HepG2 (cell line): ENCODE measurements around the gene P3H3. TPM values are rescaled to one million over a fixed set of nuclear protein-coding genes. Genes with fewer than 3 reads are reported as not detected.

Source experiments
- AFF4 ChIP-seq: sonication (generic); formaldehyde crosslinking; IDR thresholded peaks from 2 replicates; pipeline ENCODE4 v1.4.0; 2020; ENCODE audit warnings: missing genetic modification reagents
- AGO1 ChIP-seq: fragments of 200-400 bp; formaldehyde crosslinking; IDR thresholded peaks from 2 replicates; pipeline ENCODE4 v1.6.1; 2017; ENCODE audit warnings: mild to moderate bottlenecking, low read depth, low read length, moderate library complexity; ENCODE audit not compliant: poor library complexity, severe bottlenecking
- HNF1B ChIP-seq: sonication (generic); formaldehyde crosslinking; IDR thresholded peaks from 2 replicates; pipeline ENCODE4 v1.5.1; 2020; ENCODE audit warnings: mild to moderate bottlenecking, moderate library complexity, missing genetic modification reagents
- MAFK ChIP-seq, 2 experiments: IDR thresholded peaks in 1 of 2; conservative IDR thresholded peaks in 1 of 2; 2 replicates each; pipeline ENCODE4 v1.6.1; 2011; ENCODE audit warnings: improper control_type of control experiment in 2 of 2, low read length in 2 of 2
- MYC ChIP-seq: sonication (generic); formaldehyde crosslinking; IDR thresholded peaks from 2 replicates; pipeline ENCODE4 v1.9.0; 2021; ENCODE audit warnings: missing genetic modification reagents, borderline replicate concordance
- NCOA5 ChIP-seq: sonication (generic); formaldehyde crosslinking; IDR thresholded peaks from 2 replicates; pipeline ENCODE4 v1.4.0; 2020; ENCODE audit warnings: missing genetic modification reagents
- NFKBIZ ChIP-seq: IDR thresholded peaks from 2 replicates; pipeline ENCODE4 v1.6.1; 2018; ENCODE audit warnings: missing genetic modification reagents, missing compliant biosample characterization
- PBX2 ChIP-seq: IDR thresholded peaks from 2 replicates; pipeline ENCODE4 v1.6.1; 2016; ENCODE audit warnings: control low read depth
- TRIM24 ChIP-seq: sonication (generic); formaldehyde crosslinking; IDR thresholded peaks from 2 replicates; pipeline ENCODE4 v1.8.0; 2022; ENCODE audit warnings: mild to moderate bottlenecking, missing genetic modification reagents
- ZIK1 ChIP-seq: sonication (generic); formaldehyde crosslinking; IDR thresholded peaks from 2 replicates; pipeline ENCODE4 v1.5.0; 2020; ENCODE audit warnings: mild to moderate bottlenecking, low read depth, missing genetic modification reagents, borderline replicate concordance
- ZNF20 ChIP-seq: sonication (generic); formaldehyde crosslinking; IDR thresholded peaks from 2 replicates; pipeline ENCODE4 v1.4.0; 2020; ENCODE audit warnings: mild to moderate bottlenecking, moderate library complexity, missing genetic modification reagents
- ZNF263 ChIP-seq: sonication (generic); formaldehyde crosslinking; IDR thresholded peaks from 2 replicates; pipeline ENCODE4 v1.4.0; 2020; ENCODE audit warnings: missing genetic modification reagents
- ZNF30 ChIP-seq: sonication (generic); formaldehyde crosslinking; IDR thresholded peaks from 2 replicates; pipeline ENCODE4 v1.5.0; 2020; ENCODE audit warnings: mild to moderate bottlenecking, missing genetic modification reagents
- ZNF34 ChIP-seq: sonication (generic); formaldehyde crosslinking; IDR thresholded peaks from 2 replicates; pipeline ENCODE4 v1.4.0; 2020; ENCODE audit warnings: mild to moderate bottlenecking, missing genetic modification reagents, borderline replicate concordance
- ZNF354B ChIP-seq: sonication (generic); formaldehyde crosslinking; IDR thresholded peaks from 2 replicates; pipeline ENCODE4 v1.8.0; 2022; ENCODE audit warnings: mild to moderate bottlenecking, missing genetic modification reagents
- ZSCAN25 ChIP-seq: sonication (generic); formaldehyde crosslinking; IDR thresholded peaks from 2 replicates; pipeline ENCODE4 v1.8.0; 2022; ENCODE audit warnings: mild to moderate bottlenecking, missing genetic modification reagents
- ZSCAN30 ChIP-seq: sonication (generic); formaldehyde crosslinking; IDR thresholded peaks from 2 replicates; pipeline ENCODE4 v1.5.0; 2020; ENCODE audit warnings: mild to moderate bottlenecking, missing genetic modification reagents
- polyA plus RNA-seq, 8 experiments: library from polyadenylated mRNA; depleted of rRNA in 3 of 8; stranded (reverse) in 7 of 8; unstranded in 1 of 8; fragments of >200 nt; fragmentation: Illumina TruSeq in 4 of 8; extraction: Trizol in 4 of 8; gene quantifications; 2 replicates each; pipeline versions ENCODE4 v1.2.1 to v1.2.3, GENCODE V29; 2011 to 2016; ENCODE audit warnings: low read depth in 4 of 8, missing spikeins in 1 of 8, mixed read lengths in 1 of 8; ENCODE audit not compliant: insufficient read depth in 1 of 8
- total RNA-seq, 5 experiments: library from RNA; depleted of rRNA; stranded (reverse); fragments of >200 nt; fragmentation: Illumina TruSeq; extraction: Trizol; gene quantifications; 2 replicates each; pipeline ENCODE4 v1.2.3, GENCODE V29; 2016; ENCODE audit warnings: low read depth in 1 of 5
- TF ChIP-seq, protein P1 (sequence below): sonication (generic); formaldehyde crosslinking; IDR thresholded peaks from 2 replicates; pipeline ENCODE4 v1.5.0; 2020; ENCODE audit warnings: mild to moderate bottlenecking, missing genetic modification reagents

Gene P3H3
- total and polyA plus RNA-seq, 2 of the 13 experiments (the other 11 are each of a cell fraction or from before 2014, with no cell fraction given): 20.1 to 20.5 TPM

GRCh38 chr12:6851153-6851920, 23.1 kb downstream of the P3H3 start, which contains the start of gene CDCA3 (continued):
- TF ChIP-seq ZSCAN30 (no peak), ZNF20 (CRISPR knock-in tag) (no peak), ZNF263 (CRISPR knock-in tag) (no peak), PBX2 (CRISPR knock-in tag) (peak; percentile 96), NCOA5 (CRISPR knock-in tag) (no peak), ZSCAN25 (CRISPR knock-in tag) (no peak), AGO1 (no peak), ZNF30 (CRISPR knock-in tag) (no peak), AFF4 (CRISPR knock-in tag) (no peak), NFKBIZ (CRISPR knock-in tag) (no peak), ZIK1 (CRISPR knock-in tag) (no peak; the same call in 1 of the 2 replicates), ZNF34 (CRISPR knock-in tag) (0 out of 2 replicates have a peak, but pooled peaks have one; percentile 33), MAFK (conservative IDR thresholded peaks at IDR 0.05 in 1 of 2, IDR thresholded peaks at IDR 0.05 in 1 of 2; ENCODE audit: low read length in 2 of 2) (no peak), MYC (CRISPR knock-in tag) (peak; percentile 48; the same call in 1 of the 2 replicates), TRIM24 (no peak), ZNF354B (CRISPR knock-in tag) (no peak), HNF1B (no peak; the same call in 1 of the 2 replicates)
- TF ChIP-seq, protein P1, sequence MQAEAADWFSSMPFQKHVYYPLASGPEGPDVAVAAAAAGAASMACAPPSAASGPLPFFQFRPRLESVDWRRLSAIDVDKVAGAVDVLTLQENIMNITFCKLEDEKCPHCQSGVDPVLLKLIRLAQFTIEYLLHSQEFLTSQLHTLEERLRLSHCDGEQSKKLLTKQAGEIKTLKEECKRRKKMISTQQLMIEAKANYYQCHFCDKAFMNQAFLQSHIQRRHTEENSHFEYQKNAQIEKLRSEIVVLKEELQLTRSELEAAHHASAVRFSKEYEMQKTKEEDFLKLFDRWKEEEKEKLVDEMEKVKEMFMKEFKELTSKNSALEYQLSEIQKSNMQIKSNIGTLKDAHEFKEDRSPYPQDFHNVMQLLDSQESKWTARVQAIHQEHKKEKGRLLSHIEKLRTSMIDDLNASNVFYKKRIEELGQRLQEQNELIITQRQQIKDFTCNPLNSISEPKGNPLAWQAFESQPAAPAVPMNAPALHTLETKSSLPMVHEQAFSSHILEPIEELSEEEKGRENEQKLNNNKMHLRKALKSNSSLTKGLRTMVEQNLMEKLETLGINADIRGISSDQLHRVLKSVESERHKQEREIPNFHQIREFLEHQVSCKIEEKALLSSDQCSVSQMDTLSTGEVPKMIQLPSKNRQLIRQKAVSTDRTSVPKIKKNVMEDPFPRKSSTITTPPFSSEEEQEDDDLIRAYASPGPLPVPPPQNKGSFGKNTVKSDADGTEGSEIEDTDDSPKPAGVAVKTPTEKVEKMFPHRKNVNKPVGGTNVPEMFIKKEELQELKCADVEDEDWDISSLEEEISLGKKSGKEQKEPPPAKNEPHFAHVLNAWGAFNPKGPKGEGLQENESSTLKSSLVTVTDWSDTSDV (CRISPR knock-in tag): no peak
